Nephron (organoid): ENCODE data around the gene GSTA4.
A peak's percentile ranks its signal among the peaks of the same experiment; 100 is the strongest.
"Not testable (repeated sequence)": the region's sequence is repeated elsewhere in the genome, so short reads cannot be mapped to it uniquely, and the experiment has no call there.

ENCODE experiments used
- H3K27ac Mint-ChIP-seq, 3 experiments: 2 replicates each; pipeline ENCODE4 v1.8.0; 2020; ENCODE audit warnings: mixed read lengths in 3 of 3, mild to moderate bottlenecking in 2 of 3, moderate library complexity in 1 of 3
- H3K27me3 Mint-ChIP-seq: 2 replicates; pipeline ENCODE4 v1.8.0; 2021; ENCODE audit warnings: low read depth, mild to moderate bottlenecking, moderate library complexity, mixed read lengths
- H3K36me3 Mint-ChIP-seq: 2 replicates; pipeline ENCODE4 v1.8.0; 2020; ENCODE audit warnings: low read depth, mixed read lengths
- H3K4me1 Mint-ChIP-seq: 2 replicates; pipeline ENCODE4 v1.8.0; 2020; ENCODE audit warnings: mixed read lengths
- H3K4me3 Mint-ChIP-seq, 3 experiments: 2 replicates each; pipeline ENCODE4 v1.8.0; 2020; ENCODE audit warnings: mild to moderate bottlenecking in 3 of 3, mixed read lengths in 3 of 3, moderate library complexity in 2 of 3
- H3K9me3 Mint-ChIP-seq: 2 replicates; pipeline ENCODE4 v1.8.0; 2020; ENCODE audit warnings: mixed read lengths
- CTCF ChIP-seq, 3 experiments: fragments of 200-600 bp; sonication (generic); IDR thresholded peaks; one replicate each; pipeline ENCODE4 v1.5.0; 2021; ENCODE audit warnings: antibody characterized with exemption in 3 of 3; ENCODE audit not compliant: unreplicated experiment in 3 of 3

GSTA4 gene

GRCh38 chr6:53011979-53012378 is 16.9 kb upstream of the GSTA4 start:
- H3K27me3 Mint-ChIP-seq, result no peaks in the 10 kb centered on the region
- no peaks in the 10 kb centered on the region for H3K9me3 Mint-ChIP-seq
- no peak overlapping the region for H3K4me3 Mint-ChIP-seq

GRCh38 chr6:53010504-53010903 is 15.4 kb upstream of the GSTA4 start:
- no peaks in the 10 kb centered on the region for H3K9me3 Mint-ChIP-seq
- no peak overlapping the region for H3K4me3 Mint-ChIP-seq
- H3K27ac Mint-ChIP-seq, result no peak overlapping the region
- no peaks in the 10 kb centered on the region for H3K27me3 Mint-ChIP-seq
- H3K4me1 Mint-ChIP-seq, result peaks cover 5% of the 10 kb centered on the region
- no peak for TF ChIP-seq CTCF (IDR thresholded peaks at IDR 0.05; ENCODE audit: unreplicated experiment in 3 of 3)
- H3K36me3 Mint-ChIP-seq, result peaks cover 79% of the 10 kb centered on the region

More at GRCh38 chr6:53011979-53012378, 16.9 kb upstream of the GSTA4 start:
- Mint-ChIP-seq H3K4me1 (peaks cover 5% of the 10 kb centered on the region), H3K27ac (no peak overlapping the region), H3K36me3 (peaks cover 78% of the 10 kb centered on the region)
- TF ChIP-seq CTCF (IDR thresholded peaks at IDR 0.05; ENCODE audit: unreplicated experiment in 3 of 3), result no peak

GRCh38 chr6:53009511-53009910 is 14.4 kb upstream of the GSTA4 start:
- H3K27ac Mint-ChIP-seq, result no peak overlapping the region
- no peak for TF ChIP-seq CTCF (IDR thresholded peaks at IDR 0.05; ENCODE audit: unreplicated experiment in 3 of 3)
- H3K4me1 Mint-ChIP-seq, result peaks cover 5% of the 10 kb centered on the region
- no peaks in the 10 kb centered on the region for H3K27me3 Mint-ChIP-seq
- no peaks in the 10 kb centered on the region for H3K9me3 Mint-ChIP-seq
- peaks cover 80% of the 10 kb centered on the region for H3K36me3 Mint-ChIP-seq
- no peak overlapping the region for H3K4me3 Mint-ChIP-seq

GRCh38 chr6:53009056-53009455 is 14.0 kb upstream of the GSTA4 start:
- Mint-ChIP-seq H3K27ac (no peak overlapping the region), H3K36me3 (peaks cover 77% of the 10 kb centered on the region), H3K4me3 (no peak overlapping the region), H3K9me3 (no peaks in the 10 kb centered on the region), H3K4me1 (peaks cover 2% of the 10 kb centered on the region), H3K27me3 (no peaks in the 10 kb centered on the region)
- no peak for TF ChIP-seq CTCF (IDR thresholded peaks at IDR 0.05; ENCODE audit: unreplicated experiment in 3 of 3)

- not testable (repeated sequence) for H3K27ac Mint-ChIP-seq, H3K27me3 Mint-ChIP-seq
Observed at GRCh38 chr6:53008192-53008687, 13.2 kb upstream of the GSTA4 start.

GRCh38 chr6:53005663-53006250 is 10.7 kb upstream of the GSTA4 start:
- Mint-ChIP-seq H3K9me3 (no peaks in the 10 kb centered on the region), H3K36me3 (peaks cover 59% of the 10 kb centered on the region), H3K4me1 (no peaks in the 10 kb centered on the region), H3K4me3 (no peak overlapping the region), H3K27me3 (no peaks in the 10 kb centered on the region), H3K27ac (peak overlapping the region in 1 of 3 experiments; percentile 55)
- TF ChIP-seq CTCF (IDR thresholded peaks at IDR 0.05; ENCODE audit: unreplicated experiment in 3 of 3), result no peak

More at GRCh38 chr6:53008192-53008687, 13.2 kb upstream of the GSTA4 start:
- not testable (repeated sequence) for H3K9me3 Mint-ChIP-seq, H3K4me1 Mint-ChIP-seq, H3K4me3 Mint-ChIP-seq
- H3K36me3 Mint-ChIP-seq, result peaks cover 75% of the 10 kb centered on the region
